ENCODE measurements around the gene PPP1R14B. TPM values are rescaled to one million over a fixed set of nuclear protein-coding genes. Genes with fewer than 3 reads are reported as not detected.

Gene PPP1R14B
- polyA plus RNA-seq, 3 donors, result 11.7 to 40.7 (median 34.2) TPM

DNA sequence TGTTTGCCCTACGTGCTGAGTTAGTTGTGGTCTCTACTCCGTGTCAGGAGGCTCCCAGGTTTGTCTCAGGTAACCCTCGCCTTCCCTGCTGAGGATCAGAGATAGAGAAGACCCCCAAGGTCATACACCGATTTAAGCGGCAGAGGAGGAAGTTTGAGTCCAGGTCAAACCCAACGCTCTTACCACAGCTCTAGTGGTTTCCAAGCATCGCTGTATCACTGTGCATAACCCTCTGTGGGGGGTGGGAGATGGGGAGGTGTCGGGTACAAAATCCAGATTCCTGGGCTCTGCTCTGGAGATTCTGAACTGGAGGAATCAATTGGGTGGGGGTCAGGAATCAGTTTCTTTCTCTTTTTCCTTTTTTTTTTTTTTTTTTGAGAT is 15.8 kb downstream of the PPP1R14B start:
- Mint-ChIP-seq H3K36me3 (peaks cover 6 to 28% of the 10 kb centered on the region in 2 donors), H3K4me3 (peak overlapping the region; percentile 87 to 92), H3K9me3 (peaks cover 0 to 8% (median 2%) of the 10 kb centered on the region in 7 donors), H3K4me1 (peaks cover 53% of the 10 kb centered on the region), H3K27me3 (ENCODE audit: low read depth in 3 of 3) (peaks cover 11 to 21% (median 17%) of the 10 kb centered on the region in 3 donors), H3K27ac (peak overlapping the region; percentile 87 to 96 (median 93))
- DNase-seq, result peak; percentile 45 to 56 (median 50)
- Histone ChIP-seq H3K79me2 (ENCODE audit: insufficient read depth, low read length) (peaks cover 30% of the 10 kb centered on the region), H3K9ac (ENCODE audit: insufficient read depth, low read length, poor library complexity, severe bottlenecking) (peak overlapping the region; percentile 79), H4K20me1 (ENCODE audit: insufficient read depth, low read length) (no peaks in the 10 kb centered on the region), H3K27ac (ENCODE audit: low read depth in 1 of 2, low read length in 2 of 2) (peak overlapping the region; percentile 88 to 89), H3K27me3 (ENCODE audit: control insufficient read depth in 2 of 2, insufficient read depth in 2 of 2, low read length in 2 of 2) (peaks cover 0 to 7% of the 10 kb centered on the region in 2 donors), H2AFZ (ENCODE audit: insufficient read depth, low read depth, low read length, poor library complexity, severe bottlenecking) (peak overlapping the region; percentile 71), H3K9me3 (replicated peaks in 1 of 2; ENCODE audit: control insufficient read depth in 1 of 2, insufficient read depth in 1 of 2, low read length in 2 of 2) (no peaks in the 10 kb centered on the region), H3K36me3 (replicated peaks in 1 of 2; ENCODE audit: control insufficient read depth in 1 of 2, insufficient read depth in 2 of 2, low read length in 2 of 2) (no peaks in the 10 kb centered on the region), H3K4me3 (replicated peaks in 1 of 3; ENCODE audit: low read depth in 2 of 3, low read length in 3 of 3) (peak overlapping the region; percentile 67 to 83 (median 82)), H3K4me2 (replicated peaks; ENCODE audit: extremely low read depth, low read length, poor library complexity, severe bottlenecking) (peak overlapping the region; percentile 98), H3K4me1 (ENCODE audit: control insufficient read depth in 1 of 2, insufficient read depth in 2 of 2, low read length in 2 of 2) (peaks cover 50 to 73% of the 10 kb centered on the region in 2 donors)
- intact Hi-C loops (cut with micrococcal nuclease), result no loop called here
- WGBS (ENCODE audit: insufficient coverage), result 0% methylated on average over 2 of the region's 8 CpGs
- TF ChIP-seq, protein P1, sequence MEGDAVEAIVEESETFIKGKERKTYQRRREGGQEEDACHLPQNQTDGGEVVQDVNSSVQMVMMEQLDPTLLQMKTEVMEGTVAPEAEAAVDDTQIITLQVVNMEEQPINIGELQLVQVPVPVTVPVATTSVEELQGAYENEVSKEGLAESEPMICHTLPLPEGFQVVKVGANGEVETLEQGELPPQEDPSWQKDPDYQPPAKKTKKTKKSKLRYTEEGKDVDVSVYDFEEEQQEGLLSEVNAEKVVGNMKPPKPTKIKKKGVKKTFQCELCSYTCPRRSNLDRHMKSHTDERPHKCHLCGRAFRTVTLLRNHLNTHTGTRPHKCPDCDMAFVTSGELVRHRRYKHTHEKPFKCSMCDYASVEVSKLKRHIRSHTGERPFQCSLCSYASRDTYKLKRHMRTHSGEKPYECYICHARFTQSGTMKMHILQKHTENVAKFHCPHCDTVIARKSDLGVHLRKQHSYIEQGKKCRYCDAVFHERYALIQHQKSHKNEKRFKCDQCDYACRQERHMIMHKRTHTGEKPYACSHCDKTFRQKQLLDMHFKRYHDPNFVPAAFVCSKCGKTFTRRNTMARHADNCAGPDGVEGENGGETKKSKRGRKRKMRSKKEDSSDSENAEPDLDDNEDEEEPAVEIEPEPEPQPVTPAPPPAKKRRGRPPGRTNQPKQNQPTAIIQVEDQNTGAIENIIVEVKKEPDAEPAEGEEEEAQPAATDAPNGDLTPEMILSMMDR (IDR thresholded peaks at IDR 0.05), result no peak

DNA sequence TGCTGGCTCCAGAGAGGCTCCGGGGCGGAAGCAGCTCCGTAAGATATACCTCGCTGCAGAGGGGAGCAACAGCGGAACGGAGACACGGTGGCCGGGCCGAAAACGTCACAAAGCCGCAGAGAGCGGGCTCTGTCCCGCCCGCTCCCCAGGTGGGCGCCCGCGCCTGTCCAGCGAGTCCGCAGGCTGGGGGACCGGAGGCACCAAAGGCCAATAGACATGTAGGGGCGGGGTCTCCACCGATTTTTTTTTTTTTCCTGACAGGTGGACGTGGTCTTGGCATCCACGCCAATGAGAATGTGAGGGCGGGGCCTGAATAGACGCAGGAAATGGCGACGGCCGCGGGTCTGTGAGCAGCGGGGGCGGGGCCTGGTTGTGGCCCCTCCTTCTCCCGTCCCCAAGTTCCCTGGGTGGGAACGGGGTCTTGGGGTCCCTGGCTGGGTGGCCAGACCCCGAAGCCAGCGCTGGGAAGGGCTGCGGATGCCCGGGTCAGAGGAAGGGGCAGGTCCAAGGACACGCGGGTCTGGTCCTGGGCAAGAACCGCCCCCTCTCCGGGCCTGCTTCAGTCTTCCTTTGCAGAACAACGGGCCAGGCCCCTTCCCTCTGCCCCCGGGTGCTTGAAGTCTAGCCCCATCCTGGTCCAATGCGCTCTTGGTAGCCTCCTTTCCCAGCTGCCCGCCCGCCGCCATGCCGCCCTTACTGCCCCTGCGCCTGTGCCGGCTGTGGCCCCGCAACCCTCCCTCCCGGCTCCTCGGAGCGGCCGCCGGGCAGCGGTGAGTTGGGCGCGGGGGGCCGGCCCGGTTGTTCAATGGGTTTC is 16.4 kb downstream of the PPP1R14B start, which contains the start of gene DNAJC4:
DNAJC4 (plus strand) TSS at position 378 of the 814 bp plus-strand sequence; CDS start at position 685, 307 bp downstream.
- under 1% methylated on average over 61 of the region's 62 CpGs for WGBS (ENCODE audit: insufficient coverage)
- H3K9me3 ChIP-seq (replicated peaks in 1 of 2; ENCODE audit: control insufficient read depth in 1 of 2, insufficient read depth in 1 of 2, low read length in 2 of 2), result no peaks in the 10 kb centered on the region
- peaks cover 36% of the 10 kb centered on the region for H3K79me2 ChIP-seq (ENCODE audit: insufficient read depth, low read length)
- peak within 1 kb of the TSS; percentile 87 to 96 (median 93) for H3K27ac Mint-ChIP-seq
- peak within 1 kb of the TSS; percentile 71 for H2AFZ ChIP-seq (ENCODE audit: insufficient read depth, low read depth, low read length, poor library complexity, severe bottlenecking)
- peak within 1 kb of the TSS; percentile 67 to 83 (median 82) for H3K4me3 ChIP-seq (replicated peaks in 1 of 3; ENCODE audit: low read depth in 2 of 3, low read length in 3 of 3)
- TF ChIP-seq, protein P1 (IDR thresholded peaks at IDR 0.05), result no peak
- peaks cover 1% of the 10 kb centered on the region for H4K20me1 ChIP-seq (ENCODE audit: insufficient read depth, low read length)
- peaks cover 51% of the 10 kb centered on the region for H3K4me1 Mint-ChIP-seq
- peaks cover 53 to 73% of the 10 kb centered on the region in 2 donors for H3K4me1 ChIP-seq (ENCODE audit: control insufficient read depth in 1 of 2, insufficient read depth in 2 of 2, low read length in 2 of 2)
- peaks cover 6 to 28% of the 10 kb centered on the region in 2 donors for H3K36me3 Mint-ChIP-seq
- no peaks in the 10 kb centered on the region for H3K36me3 ChIP-seq (replicated peaks in 1 of 2; ENCODE audit: control insufficient read depth in 1 of 2, insufficient read depth in 2 of 2, low read length in 2 of 2)
- H3K4me2 ChIP-seq (replicated peaks; ENCODE audit: extremely low read depth, low read length, poor library complexity, severe bottlenecking), result peak within 1 kb of the TSS; percentile 98
- peak within 1 kb of the TSS; percentile 88 to 89 for H3K27ac ChIP-seq (ENCODE audit: low read depth in 1 of 2, low read length in 2 of 2)
- peak within 1 kb of the TSS; percentile 79 for H3K9ac ChIP-seq (ENCODE audit: insufficient read depth, low read length, poor library complexity, severe bottlenecking)
- peak; percentile 69 to 84 (median 82) for DNase-seq
- H3K9me3 Mint-ChIP-seq, result peaks cover 0 to 8% (median 2%) of the 10 kb centered on the region in 7 donors
- peaks cover 0 to 7% of the 10 kb centered on the region in 2 donors for H3K27me3 ChIP-seq (ENCODE audit: control insufficient read depth in 2 of 2, insufficient read depth in 2 of 2, low read length in 2 of 2)
- intact Hi-C loops (cut with micrococcal nuclease), result no loop called here
- H3K4me3 Mint-ChIP-seq, result peak within 1 kb of the TSS; percentile 87 to 92
- peaks cover 11 to 19% (median 16%) of the 10 kb centered on the region in 3 donors for H3K27me3 Mint-ChIP-seq (ENCODE audit: low read depth in 3 of 3)
